Tibial nerve (tissue), 3 donors: ENCODE measurements around the gene AP3B1.

Experiments used
- CTCF ChIP-seq, 5 experiments: fragments of 200-600 bp in 3 of 5; fragments of 450-650 bp in 2 of 5; sonication (generic) in 3 of 5; IDR thresholded peaks; one replicate each; pipeline ENCODE4 v1.5.1; 2016 to 2019; ENCODE audit warnings: antibody characterized with exemption in 5 of 5, mild to moderate bottlenecking in 3 of 5, moderate library complexity in 2 of 5
- POLR2A ChIP-seq, 2 donors: fragments of 450-650 bp; IDR thresholded peaks; one replicate each; pipeline ENCODE4 v1.6.1; 2017; ENCODE audit warnings: antibody characterized with exemption in 2 of 2, mild to moderate bottlenecking in 2 of 2, moderate library complexity in 2 of 2

- TF ChIP-seq CTCF (IDR thresholded peaks at IDR 0.05), result no peak
- no peak for TF ChIP-seq POLR2A (IDR thresholded peaks at IDR 0.05)
Measured at GRCh38 chr5:78076351-78076750, 218.1 kb downstream of the AP3B1 start.
